Mucosa of stomach (tissue), 1 donor: ENCODE measurements around the gene SETMAR.
"Not testable (repeated sequence)": the region's sequence is repeated elsewhere in the genome, so short reads cannot be mapped to it uniquely, and the experiment has no call there.

Experiments used
- H3K27me3 ChIP-seq: one replicate; pipeline ENCODE4 v1.7.0; 2013; ENCODE audit warnings: mild to moderate bottlenecking, low read length; ENCODE audit not compliant: control insufficient read depth, insufficient read depth
- H3K36me3 ChIP-seq: one replicate; pipeline ENCODE4 v1.7.0; 2013; ENCODE audit warnings: low read length; ENCODE audit not compliant: control insufficient read depth, insufficient read depth
- H3K4me1 ChIP-seq: one replicate; pipeline ENCODE4 v1.7.0; 2013; ENCODE audit warnings: mild to moderate bottlenecking, low read length; ENCODE audit not compliant: control insufficient read depth, insufficient read depth
- H3K4me3 ChIP-seq: one replicate; pipeline ENCODE4 v1.7.0; 2013; ENCODE audit warnings: low read length
- H3K9ac ChIP-seq: one replicate; pipeline ENCODE4 v1.7.0; 2013; ENCODE audit warnings: mild to moderate bottlenecking, low read length, moderate library complexity
- H3K9me3 ChIP-seq: one replicate; pipeline ENCODE4 v1.7.0; 2013; ENCODE audit warnings: mild to moderate bottlenecking, low read length, moderate library complexity; ENCODE audit not compliant: control insufficient read depth
- donor health status: Pancreatic carcinoma.

SETMAR gene

DNA sequence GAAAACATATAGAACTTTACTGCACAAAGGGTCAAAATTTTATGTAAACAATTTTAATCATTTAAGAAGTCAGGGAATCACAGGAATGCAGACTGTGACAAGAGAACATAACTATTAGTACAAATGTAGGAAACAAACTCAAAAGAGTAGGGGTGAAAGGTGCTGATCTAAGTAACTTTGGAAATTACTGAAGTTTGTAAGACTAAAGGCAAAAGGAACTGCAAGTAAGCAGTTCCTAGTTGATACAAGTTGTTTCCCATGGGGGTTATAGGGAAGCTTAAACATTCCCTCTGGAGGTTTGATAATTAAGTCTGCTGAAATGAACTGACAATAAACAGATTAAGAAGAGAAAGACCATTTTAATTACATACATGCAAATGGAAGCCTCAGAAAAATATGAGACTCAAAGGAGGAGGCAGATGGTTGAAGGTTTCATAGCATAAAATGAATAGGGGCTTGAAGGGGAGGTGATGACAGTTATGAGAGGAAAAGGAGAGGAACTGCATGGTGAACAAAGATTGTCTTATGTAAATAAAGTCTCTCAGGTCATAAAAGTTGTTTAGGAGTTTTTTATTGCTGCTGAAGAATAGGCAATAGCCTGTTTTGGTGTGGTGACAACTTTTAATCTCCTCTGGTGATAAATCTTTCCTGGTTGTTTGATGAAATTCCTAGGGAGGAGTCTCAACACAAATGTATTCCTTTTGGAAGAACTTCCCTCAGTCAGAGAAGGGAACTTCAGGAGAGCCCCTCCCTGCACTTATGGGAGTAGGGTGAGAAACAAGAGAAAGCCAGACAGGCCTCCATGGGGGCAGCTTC is 17.1 kb downstream of the SETMAR start:
- H3K36me3 ChIP-seq: no peaks in the 10 kb centered on the region
- no peaks in the 10 kb centered on the region for H3K9me3 ChIP-seq
- H3K4me3 ChIP-seq: no peak overlapping the region
- no peak overlapping the region for H3K9ac ChIP-seq
- no peaks in the 10 kb centered on the region for H3K27me3 ChIP-seq
- H3K4me1 ChIP-seq: no peaks in the 10 kb centered on the region

- H3K9ac ChIP-seq: no peak overlapping the region
- no peaks in the 10 kb centered on the region for H3K36me3 ChIP-seq
These were observed 18.6 kb downstream of the SETMAR start for GRCh38 chr3:4321732-4322131.

DNA sequence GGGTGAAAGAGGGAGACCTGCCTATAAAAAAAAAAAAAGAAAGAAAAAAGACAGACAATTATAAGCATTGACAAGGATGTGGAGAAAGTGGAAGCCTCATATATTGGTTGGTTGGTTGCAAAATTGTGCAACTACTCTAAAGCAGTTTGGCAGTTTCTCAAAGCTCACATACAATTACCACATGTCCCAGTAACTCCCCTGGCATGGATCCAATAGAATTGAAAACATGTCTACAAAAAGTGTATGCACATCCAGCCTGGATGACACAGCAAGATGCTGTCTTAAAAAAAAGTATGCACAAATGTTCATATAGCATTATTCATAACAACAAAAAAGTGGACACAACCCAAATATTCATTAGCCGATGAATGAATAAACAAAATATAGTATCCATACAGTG is 19.5 kb downstream of the SETMAR start:
- H3K4me1 ChIP-seq: no peaks in the 10 kb centered on the region
- no peaks in the 10 kb centered on the region for H3K27me3 ChIP-seq
- no peaks in the 10 kb centered on the region for H3K36me3 ChIP-seq
- H3K9ac ChIP-seq: no peak overlapping the region
- H3K4me3 ChIP-seq: no peak overlapping the region
- no peaks in the 10 kb centered on the region for H3K9me3 ChIP-seq

More at GRCh38 chr3:4321732-4322131, 18.6 kb downstream of the SETMAR start:
- no peaks in the 10 kb centered on the region for H3K9me3 ChIP-seq
- H3K4me1 ChIP-seq: no peaks in the 10 kb centered on the region
- no peaks in the 10 kb centered on the region for H3K27me3 ChIP-seq
- no peak overlapping the region for H3K4me3 ChIP-seq

DNA sequence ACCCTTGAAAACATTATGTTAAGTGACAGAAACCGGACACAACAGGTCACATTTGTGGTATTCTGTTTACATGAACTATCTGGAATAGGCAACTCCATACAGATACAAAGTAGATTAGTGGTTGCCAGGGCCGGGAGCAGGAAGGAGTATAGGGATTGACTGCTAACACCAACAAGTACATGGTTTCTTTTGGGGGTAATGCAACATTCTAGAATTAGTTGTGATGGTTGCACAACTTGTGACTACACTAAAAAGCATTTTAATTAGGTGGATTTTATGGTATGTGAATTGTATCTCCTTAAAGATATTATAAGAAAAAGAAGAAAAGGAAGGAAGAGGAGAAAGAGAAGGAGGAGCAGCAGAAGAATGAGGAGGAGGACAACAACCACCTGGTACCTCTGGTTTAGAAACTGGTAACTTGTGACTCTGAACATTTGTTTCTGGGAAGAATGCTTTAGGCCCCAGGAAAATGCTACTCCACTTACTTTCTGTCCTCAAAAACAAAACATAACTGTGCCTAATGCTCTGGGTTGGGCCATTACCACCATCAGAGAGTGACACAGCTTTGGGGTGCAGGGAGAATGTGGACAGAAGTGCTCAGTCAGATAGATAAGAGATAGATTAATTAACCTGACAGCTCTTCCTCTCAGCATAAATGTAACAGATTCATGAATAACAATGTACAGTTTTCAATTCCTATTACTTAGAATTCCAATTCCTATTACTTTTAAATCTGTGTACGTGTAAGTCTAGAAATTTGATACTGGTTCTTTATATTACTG is 20.3 kb downstream of the SETMAR start:
- no peaks in the 10 kb centered on the region for H3K27me3 ChIP-seq
- no peaks in the 10 kb centered on the region for H3K4me1 ChIP-seq
- no peaks in the 10 kb centered on the region for H3K9me3 ChIP-seq
- H3K36me3 ChIP-seq: no peaks in the 10 kb centered on the region
- no peak overlapping the region for H3K9ac ChIP-seq
- no peak overlapping the region for H3K4me3 ChIP-seq

DNA sequence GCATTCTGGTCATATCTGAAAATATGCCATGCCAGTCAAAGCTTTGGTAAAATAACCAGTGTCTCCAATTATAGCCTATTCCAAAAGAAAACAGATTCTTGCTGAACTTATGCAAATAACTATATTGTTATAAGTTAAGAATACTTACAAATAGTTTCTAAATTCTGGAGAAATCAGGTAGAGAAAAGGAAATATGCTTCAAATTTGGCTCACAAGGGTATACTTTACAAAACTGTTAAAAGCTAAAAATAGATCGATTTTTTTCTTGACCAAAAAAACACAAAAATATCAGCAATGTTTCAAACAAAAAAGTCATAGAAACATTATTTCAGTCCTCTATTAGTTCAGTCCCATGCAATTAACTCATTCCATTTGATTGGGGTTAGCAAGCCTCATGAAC is 23.7 kb downstream of the SETMAR start:
- Histone ChIP-seq H3K36me3 (no peaks in the 10 kb centered on the region), H3K4me3 (no peak overlapping the region), H3K27me3 (no peaks in the 10 kb centered on the region), H3K9ac (no peak overlapping the region), H3K9me3 (no peaks in the 10 kb centered on the region), H3K4me1 (no peaks in the 10 kb centered on the region)

- H3K27me3 ChIP-seq: not testable (repeated sequence)
These were observed 26.6 kb downstream of the SETMAR start for GRCh38 chr3:4329806-4330205.

GRCh38 chr3:4332111-4332510 is 28.9 kb downstream of the SETMAR start:
- Histone ChIP-seq H3K9ac (no peak overlapping the region), H3K36me3 (no peaks in the 10 kb centered on the region), H3K4me1 (no peaks in the 10 kb centered on the region), H3K4me3 (no peak overlapping the region), H3K27me3 (no peaks in the 10 kb centered on the region), H3K9me3 (no peaks in the 10 kb centered on the region)

More at GRCh38 chr3:4329806-4330205, 26.6 kb downstream of the SETMAR start:
- not testable (repeated sequence) for H3K36me3 ChIP-seq, H3K9me3 ChIP-seq, H3K4me3 ChIP-seq, H3K9ac ChIP-seq, H3K4me1 ChIP-seq

DNA sequence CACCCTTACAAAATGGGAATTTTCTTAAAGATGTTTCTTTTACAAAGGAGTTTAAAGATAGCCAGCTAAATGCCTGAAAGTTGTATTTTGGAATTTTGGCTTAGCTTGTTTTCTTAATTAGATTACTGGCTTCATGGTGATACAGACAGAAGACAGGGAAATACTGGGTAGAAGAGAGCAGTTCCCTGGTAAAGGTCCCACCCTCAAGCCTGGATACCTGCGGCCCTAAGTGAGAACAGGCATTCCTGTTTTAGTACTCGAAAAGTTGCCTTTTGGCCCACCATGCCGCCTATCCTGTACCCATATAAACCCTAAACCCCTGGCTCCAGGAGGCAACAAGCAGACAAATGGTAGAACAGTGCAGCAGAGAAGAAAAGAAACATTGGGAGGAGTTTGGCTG is 29.4 kb downstream of the SETMAR start:
- H3K36me3 ChIP-seq: no peaks in the 10 kb centered on the region
- no peaks in the 10 kb centered on the region for H3K27me3 ChIP-seq
- H3K4me3 ChIP-seq: no peak overlapping the region
- no peaks in the 10 kb centered on the region for H3K4me1 ChIP-seq
- H3K9me3 ChIP-seq: no peaks in the 10 kb centered on the region
- H3K9ac ChIP-seq: no peak overlapping the region

GRCh38 chr3:4332991-4333390 is 29.8 kb downstream of the SETMAR start:
- Histone ChIP-seq H3K4me1 (no peaks in the 10 kb centered on the region), H3K36me3 (no peaks in the 10 kb centered on the region), H3K4me3 (no peak overlapping the region), H3K9ac (no peak overlapping the region), H3K9me3 (no peaks in the 10 kb centered on the region), H3K27me3 (no peaks in the 10 kb centered on the region)

GRCh38 chr3:4334548-4334947 is 31.4 kb downstream of the SETMAR start:
- H3K9me3 ChIP-seq: no peaks in the 10 kb centered on the region
- H3K36me3 ChIP-seq: no peaks in the 10 kb centered on the region
- no peaks in the 10 kb centered on the region for H3K4me1 ChIP-seq
- no peak overlapping the region for H3K9ac ChIP-seq
- no peaks in the 10 kb centered on the region for H3K27me3 ChIP-seq
- H3K4me3 ChIP-seq: no peak overlapping the region

DNA sequence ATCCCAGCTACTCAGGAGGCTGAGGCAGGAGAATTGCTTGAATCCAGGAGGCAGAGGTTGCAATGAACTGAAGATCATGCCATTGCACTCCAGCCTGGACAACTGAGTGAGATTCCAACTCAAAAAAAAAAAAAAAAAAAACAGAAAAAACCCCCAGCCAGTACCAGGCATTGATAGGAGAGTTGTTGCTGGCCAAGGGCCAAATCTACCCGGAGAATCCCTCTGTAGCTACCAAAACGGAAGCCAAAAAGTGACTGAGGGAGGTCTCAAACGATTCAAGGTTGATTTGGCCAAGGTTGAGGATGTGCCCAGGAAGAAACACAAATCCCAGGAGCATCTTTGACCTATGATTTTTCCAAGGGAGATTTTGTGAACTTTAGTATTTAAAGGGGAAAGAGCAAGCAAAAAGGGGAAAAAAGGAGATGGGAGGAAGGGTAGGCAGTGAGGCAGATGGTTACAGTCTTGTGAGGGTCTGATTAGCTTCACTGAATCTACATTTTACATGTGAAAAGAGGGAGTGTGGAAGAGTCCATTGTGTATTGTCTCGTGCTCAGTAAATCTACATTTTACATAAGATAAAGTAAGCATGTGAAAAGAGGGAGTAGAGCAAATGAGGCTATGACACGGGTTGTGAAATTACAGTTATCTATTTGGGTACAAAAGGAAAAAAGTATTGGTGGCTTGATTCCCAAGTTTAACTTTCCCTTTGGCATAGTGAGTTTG is 32.8 kb downstream of the SETMAR start:
- no peaks in the 10 kb centered on the region for H3K9me3 ChIP-seq
- no peaks in the 10 kb centered on the region for H3K27me3 ChIP-seq
- H3K9ac ChIP-seq: no peak overlapping the region
- H3K4me1 ChIP-seq: no peaks in the 10 kb centered on the region
- H3K4me3 ChIP-seq: no peak overlapping the region
- H3K36me3 ChIP-seq: no peaks in the 10 kb centered on the region
